ENCODE results near the gene LRR1.
"Not testable (repeated sequence)": the region's sequence is repeated elsewhere in the genome, so short reads cannot be mapped to it uniquely, and the experiment has no call there.

Gene LRR1

GRCh38 chr14:49633640-49634546 is 35.2 kb downstream of the LRR1 start:
- peak; percentile 95 for DNase-seq (ENCODE audit: low spot score)

GRCh38 chr14:49634547-49635334 is 36.0 kb downstream of the LRR1 start, which contains the start of gene DNAAF2:
Gene DNAAF2 (minus strand): TSS chr14:49635244. CDS start chr14:49635149, 95 bp downstream.
- DNase-seq (ENCODE audit: low spot score) = peak; percentile 78

DNA sequence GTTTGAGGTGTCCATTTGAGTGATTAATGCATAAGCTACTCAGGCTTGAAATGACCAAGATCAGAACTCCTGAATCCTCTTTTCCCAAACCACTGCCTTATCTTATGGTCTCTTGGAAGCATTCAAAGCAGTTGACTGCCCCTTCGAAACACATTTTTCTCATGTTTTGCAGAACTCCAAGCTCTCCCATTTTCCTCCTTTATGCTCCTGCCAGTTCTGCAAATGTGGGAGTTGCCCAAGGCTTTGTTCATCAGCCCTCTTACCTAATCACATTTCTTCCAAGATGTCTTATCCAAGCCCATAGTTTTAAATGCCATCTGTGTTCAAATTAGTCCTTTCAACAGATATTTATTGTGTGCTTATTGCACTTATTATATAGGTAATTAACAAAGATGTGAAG is 38.1 kb downstream of the LRR1 start:
- no peak for DNase-seq (ENCODE audit: low spot score)

- no peak for DNase-seq (ENCODE audit: low spot score)
Observed at GRCh38 chr14:49637534-49638078, 38.9 kb downstream of the LRR1 start.

- no peak for DNase-seq (ENCODE audit: low spot score)
Observed at GRCh38 chr14:49640540-49641417, 42.0 kb downstream of the LRR1 start.

DNA sequence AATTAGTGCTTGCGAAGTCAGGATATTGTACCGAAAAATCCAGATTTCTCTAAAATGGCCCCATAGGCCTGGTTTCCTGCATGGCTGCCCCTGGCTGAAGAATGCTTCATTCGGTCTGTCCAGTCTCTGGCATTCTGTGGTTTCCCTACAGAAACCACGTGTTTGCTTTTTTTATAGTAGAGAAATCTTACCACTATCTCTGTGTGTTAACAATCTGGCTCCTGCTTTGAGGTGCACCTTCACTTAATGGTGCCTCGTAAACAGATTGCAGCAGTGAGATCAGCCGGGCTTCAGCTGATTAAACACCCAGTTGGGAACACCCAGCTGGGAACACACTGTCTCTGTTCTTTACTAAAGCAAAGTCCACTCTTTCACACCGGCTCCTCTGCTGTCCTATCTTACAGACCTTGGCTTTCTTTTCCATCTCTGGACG is 43.0 kb downstream of the LRR1 start:
- DNase-seq (ENCODE audit: low spot score) = peak; percentile 69

DNA sequence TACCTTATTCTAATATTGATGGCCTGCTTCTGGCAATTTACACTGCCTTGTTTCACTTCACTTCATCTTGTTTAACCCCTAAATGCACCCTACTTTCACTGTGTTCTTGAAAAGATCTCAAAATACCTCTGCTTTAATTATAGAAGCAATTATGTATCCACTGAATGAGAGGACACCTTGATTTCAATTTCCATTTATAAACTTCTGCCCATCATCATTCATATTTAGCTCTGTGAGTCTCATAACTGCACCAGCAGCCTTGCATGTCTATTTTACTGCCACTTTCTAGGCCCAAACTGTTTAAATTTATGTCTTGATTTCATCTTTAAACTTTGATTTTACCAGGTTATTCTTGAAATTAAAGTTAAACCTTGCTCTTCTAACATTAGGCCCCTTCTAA is 43.4 kb downstream of the LRR1 start:
- DNase-seq (ENCODE audit: low spot score) = no peak

DNA sequence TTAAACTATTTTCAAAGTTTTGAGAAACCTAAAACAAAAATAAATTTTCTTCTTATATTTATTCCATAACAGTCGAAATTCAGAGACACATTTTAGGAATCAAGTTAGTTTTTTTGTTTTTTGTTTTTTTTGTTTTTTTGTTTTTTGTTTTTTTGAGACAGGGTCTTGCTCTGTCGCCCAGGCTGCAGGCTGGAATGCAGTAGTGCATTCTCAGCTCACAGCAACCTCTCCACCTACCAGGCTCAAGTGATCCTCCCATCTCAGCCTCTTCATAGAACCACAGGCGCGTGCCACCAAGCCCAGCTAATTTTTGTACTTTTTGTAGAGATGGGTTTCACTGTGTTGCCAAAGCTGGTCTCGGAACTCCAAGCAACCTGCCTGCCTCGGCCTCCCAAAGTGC is 54.8 kb downstream of the LRR1 start:
- DNase-seq (ENCODE audit: low spot score) = no peak

- no peak for DNase-seq (ENCODE audit: low spot score)
Observed at GRCh38 chr14:49654511-49654910, 55.8 kb downstream of the LRR1 start.

DNA sequence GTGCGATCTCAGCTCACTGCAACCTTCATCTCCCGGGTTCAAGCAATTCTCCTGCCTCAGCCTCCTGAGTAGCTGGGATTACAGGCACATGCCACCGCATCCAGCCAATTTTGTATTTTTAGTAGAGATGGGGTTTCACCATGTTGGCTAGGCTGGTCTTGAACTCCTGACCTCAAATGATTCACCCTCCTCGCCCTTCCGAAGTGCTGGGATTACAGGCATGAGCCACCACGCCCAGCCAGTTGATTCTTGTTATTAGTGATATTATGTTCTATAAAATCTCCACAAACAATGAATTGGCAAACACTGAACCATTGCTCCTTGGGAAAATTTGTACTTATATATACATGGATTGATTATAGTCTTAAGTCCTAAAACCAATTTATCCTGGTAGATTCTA is 58.8 kb downstream of the LRR1 start:
- DNase-seq (ENCODE audit: low spot score) = not testable (repeated sequence)

DNA sequence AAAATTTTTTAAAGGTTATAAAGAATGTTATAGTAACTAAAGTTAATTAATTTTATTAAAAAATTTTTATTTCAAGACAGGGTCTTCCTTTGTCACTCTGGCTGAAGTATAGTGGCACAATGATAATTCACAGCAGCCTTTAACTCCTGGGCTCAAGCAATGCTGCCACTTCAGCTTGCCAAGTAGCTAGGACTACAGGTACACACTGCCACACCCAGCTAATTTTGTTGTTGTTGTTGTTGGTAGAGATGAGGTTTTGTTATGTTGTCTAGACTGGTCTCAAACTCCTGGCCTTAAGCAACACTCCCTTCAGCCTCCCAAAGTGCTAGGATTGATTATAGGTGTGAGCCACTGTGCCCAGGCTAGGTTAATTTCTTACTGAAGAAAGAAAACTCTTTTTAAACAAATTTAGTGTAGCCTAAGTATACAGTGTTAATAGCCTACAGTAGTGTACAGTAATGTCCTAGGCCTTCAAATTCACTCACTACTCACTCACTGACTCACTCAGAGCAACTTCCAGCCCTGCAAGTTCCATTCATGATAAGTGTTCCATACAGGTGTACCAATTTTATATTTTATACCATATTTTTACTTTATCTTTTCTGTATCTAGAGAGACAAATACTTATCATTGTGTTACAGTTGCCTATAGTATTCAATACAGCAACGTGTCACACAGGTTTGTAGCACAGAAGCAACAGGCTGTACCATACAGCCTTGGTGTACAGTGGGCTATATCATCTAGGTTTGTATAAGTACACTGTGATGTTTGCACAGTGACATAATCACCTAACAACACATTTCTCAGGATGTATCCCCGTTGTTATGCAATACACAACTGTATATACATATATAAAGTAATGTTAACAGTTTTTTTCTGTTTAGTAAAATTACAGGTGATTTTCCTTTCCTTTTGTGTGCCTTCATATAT is 61.1 kb downstream of the LRR1 start:
- peak; percentile 23 for DNase-seq (ENCODE audit: low spot score)
